C4-2B (cell line): ENCODE results near the gene SPAG9.

Experiments
- H3K27ac ChIP-seq: fragments of 450-650 bp; 2 replicates; pipeline ENCODE4 v1.5.1; 2017
- CTCF ChIP-seq: fragments of 450-650 bp; conservative IDR thresholded peaks from 2 replicates; pipeline ENCODE4 v1.5.1; 2017; ENCODE audit warnings: mild to moderate bottlenecking
- ZFX ChIP-seq: fragments of 450-650 bp; IDR thresholded peaks from 2 replicates; pipeline ENCODE4 v1.6.1; 2017

SPAG9 gene

GRCh38 chr17:50949989-50950877 lies 170.4 kb downstream of the SPAG9 start:
- peak; percentile 87 for TF ChIP-seq CTCF
- TF ChIP-seq ZFX: no peak
- peak overlapping the region; percentile 100 for H3K27ac ChIP-seq

GRCh38 chr17:50949128-50949988 lies 171.3 kb downstream of the SPAG9 start:
- TF ChIP-seq CTCF: no peak
- peak; percentile 66; the same call in 1 of the 2 replicates for TF ChIP-seq ZFX
- H3K27ac ChIP-seq: peak overlapping the region; percentile 100

- TF ChIP-seq ZFX (no peak), CTCF (no peak)
- peak overlapping the region; percentile 100 for H3K27ac ChIP-seq
Observed at GRCh38 chr17:50948711-50949110, 172.0 kb downstream of the SPAG9 start.

- no peak for TF ChIP-seq CTCF
- TF ChIP-seq ZFX: no peak
- peak overlapping the region; percentile 100 for H3K27ac ChIP-seq
Observed at GRCh38 chr17:50947782-50948543, 172.7 kb downstream of the SPAG9 start.

- TF ChIP-seq CTCF (no peak), ZFX (no peak)
- H3K27ac ChIP-seq: peak overlapping the region; percentile 100
Observed at GRCh38 chr17:50946891-50947781, 173.5 kb downstream of the SPAG9 start.

GRCh38 chr17:50946223-50946890 lies 174.3 kb downstream of the SPAG9 start:
- H3K27ac ChIP-seq: peak overlapping the region; percentile 100
- TF ChIP-seq CTCF (no peak), ZFX (no peak)
